ENCODE data around the gene ZBTB16. TPM values are rescaled to one million over a fixed set of nuclear protein-coding genes. Genes with fewer than 3 reads are reported as not detected.

The ZBTB16 gene
- total RNA-seq, 3 donors from 2014 or later: 4.9 to 82.1 (median 48.8) TPM

- no peak for TF ChIP-seq CTCF (IDR thresholded peaks at IDR 0.05)
- DNase-seq (no peak), ATAC-seq (no peak)
- no peaks in the 10 kb centered on the region for H3K4me1 ChIP-seq (ENCODE audit: low read depth)
- no peak overlapping the region for H3K4me3 ChIP-seq
- intact Hi-C loops (cut with DNase I, micrococcal nuclease): no loop called here
- no peaks in the 10 kb centered on the region for H3K36me3 ChIP-seq (ENCODE audit: low read depth)
- H3K9me3 ChIP-seq: no peaks in the 10 kb centered on the region
Observed at GRCh38 chr11:114274637-114275036, 215.1 kb downstream of the ZBTB16 start.

- DNase-seq: no peak
- no peak for TF ChIP-seq CTCF (IDR thresholded peaks at IDR 0.05)
- Histone ChIP-seq H3K4me1 (ENCODE audit: low read depth) (no peaks in the 10 kb centered on the region), H3K36me3 (ENCODE audit: low read depth) (no peaks in the 10 kb centered on the region), H3K9me3 (no peaks in the 10 kb centered on the region), H3K4me3 (no peak overlapping the region)
- no peak for ATAC-seq
- intact Hi-C loops (cut with DNase I, micrococcal nuclease): no loop called here
Observed at GRCh38 chr11:114275280-114275679, 215.8 kb downstream of the ZBTB16 start.

- no peak for TF ChIP-seq CTCF (IDR thresholded peaks at IDR 0.05)
- H3K36me3 ChIP-seq (ENCODE audit: low read depth): no peaks in the 10 kb centered on the region
- no peaks in the 10 kb centered on the region for H3K9me3 ChIP-seq
- no peak for DNase-seq
- no peaks in the 10 kb centered on the region for H3K4me1 ChIP-seq (ENCODE audit: low read depth)
- ATAC-seq: no peak
- no peak overlapping the region for H3K4me3 ChIP-seq
- intact Hi-C loops (cut with DNase I, micrococcal nuclease): no loop called here
Observed at GRCh38 chr11:114276077-114276476, 216.6 kb downstream of the ZBTB16 start.

- no peak overlapping the region for H3K4me3 ChIP-seq
- no peaks in the 10 kb centered on the region for H3K4me1 ChIP-seq (ENCODE audit: low read depth)
- no peaks in the 10 kb centered on the region for H3K36me3 ChIP-seq (ENCODE audit: low read depth)
- TF ChIP-seq CTCF (IDR thresholded peaks at IDR 0.05): no peak
- DNase-seq (no peak), ATAC-seq (no peak)
- H3K9me3 ChIP-seq: no peaks in the 10 kb centered on the region
- intact Hi-C loops (cut with DNase I, micrococcal nuclease): no loop called here
Observed at GRCh38 chr11:114277637-114278341, 218.3 kb downstream of the ZBTB16 start.

- intact Hi-C loops (cut with DNase I, micrococcal nuclease): no loop called here
- TF ChIP-seq CTCF (IDR thresholded peaks at IDR 0.05): no peak
- H3K4me3 ChIP-seq: no peak overlapping the region
- H3K9me3 ChIP-seq: no peaks in the 10 kb centered on the region
- H3K4me1 ChIP-seq (ENCODE audit: low read depth): no peaks in the 10 kb centered on the region
- ATAC-seq (no peak), DNase-seq (no peak)
- no peaks in the 10 kb centered on the region for H3K36me3 ChIP-seq (ENCODE audit: low read depth)
Observed at GRCh38 chr11:114278342-114279065, 219.0 kb downstream of the ZBTB16 start.

All from mucosa of descending colon (tissue), 3 donors.